Measurements from ENCODE around the gene ZXDC. TPM values are rescaled to one million over a fixed set of nuclear protein-coding genes. Genes with fewer than 3 reads are reported as not detected.

Gene ZXDC
- total RNA-seq, 4 donors from 2014 or later, result 16.0 to 34.5 (median 27.3) TPM

DNA sequence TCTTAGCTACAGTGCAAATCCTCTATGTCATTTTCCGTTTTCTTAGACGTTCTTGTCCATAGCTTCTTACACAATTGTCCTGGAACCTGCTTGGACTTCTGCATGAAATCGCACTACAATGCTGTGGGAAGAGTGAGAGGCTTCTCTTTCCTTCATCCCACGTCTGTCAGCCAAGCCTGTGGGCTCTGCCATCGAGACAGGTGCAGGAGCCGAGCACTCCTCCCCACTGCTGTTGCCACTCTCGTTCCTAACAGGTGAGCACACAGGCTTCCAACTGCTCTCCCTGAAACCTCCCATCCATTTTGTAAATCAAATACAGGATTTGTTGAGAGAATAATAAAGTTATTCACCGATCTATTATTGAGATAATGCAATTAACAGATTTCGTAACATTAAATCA, 23.5 kb downstream of the ZXDC start:
- peaks cover 10 to 96% (median 36%) of the 10 kb centered on the region in 3 donors for H3K36me3 ChIP-seq
- 87 to 90% methylated on average over 8 to 9 of the region's 9 CpGs for WGBS, 2 donors
- no peaks in the 10 kb centered on the region for H3K27me3 ChIP-seq
- H3K4me3 ChIP-seq, result no peak overlapping the region
- peaks cover 0 to 8% (median 0%) of the 10 kb centered on the region in 3 donors for H3K4me1 ChIP-seq
- H3K9me3 ChIP-seq, result no peaks in the 10 kb centered on the region
- intact Hi-C loops (cut with DNase I), result no loop called here
- DNase-seq, result no peak
- TF ChIP-seq, protein P1, sequence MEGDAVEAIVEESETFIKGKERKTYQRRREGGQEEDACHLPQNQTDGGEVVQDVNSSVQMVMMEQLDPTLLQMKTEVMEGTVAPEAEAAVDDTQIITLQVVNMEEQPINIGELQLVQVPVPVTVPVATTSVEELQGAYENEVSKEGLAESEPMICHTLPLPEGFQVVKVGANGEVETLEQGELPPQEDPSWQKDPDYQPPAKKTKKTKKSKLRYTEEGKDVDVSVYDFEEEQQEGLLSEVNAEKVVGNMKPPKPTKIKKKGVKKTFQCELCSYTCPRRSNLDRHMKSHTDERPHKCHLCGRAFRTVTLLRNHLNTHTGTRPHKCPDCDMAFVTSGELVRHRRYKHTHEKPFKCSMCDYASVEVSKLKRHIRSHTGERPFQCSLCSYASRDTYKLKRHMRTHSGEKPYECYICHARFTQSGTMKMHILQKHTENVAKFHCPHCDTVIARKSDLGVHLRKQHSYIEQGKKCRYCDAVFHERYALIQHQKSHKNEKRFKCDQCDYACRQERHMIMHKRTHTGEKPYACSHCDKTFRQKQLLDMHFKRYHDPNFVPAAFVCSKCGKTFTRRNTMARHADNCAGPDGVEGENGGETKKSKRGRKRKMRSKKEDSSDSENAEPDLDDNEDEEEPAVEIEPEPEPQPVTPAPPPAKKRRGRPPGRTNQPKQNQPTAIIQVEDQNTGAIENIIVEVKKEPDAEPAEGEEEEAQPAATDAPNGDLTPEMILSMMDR (IDR thresholded peaks at IDR 0.05), result no peak
- no peak for TF ChIP-seq POLR2A (IDR thresholded peaks at IDR 0.05)
- no peak overlapping the region for H3K27ac ChIP-seq

DNA sequence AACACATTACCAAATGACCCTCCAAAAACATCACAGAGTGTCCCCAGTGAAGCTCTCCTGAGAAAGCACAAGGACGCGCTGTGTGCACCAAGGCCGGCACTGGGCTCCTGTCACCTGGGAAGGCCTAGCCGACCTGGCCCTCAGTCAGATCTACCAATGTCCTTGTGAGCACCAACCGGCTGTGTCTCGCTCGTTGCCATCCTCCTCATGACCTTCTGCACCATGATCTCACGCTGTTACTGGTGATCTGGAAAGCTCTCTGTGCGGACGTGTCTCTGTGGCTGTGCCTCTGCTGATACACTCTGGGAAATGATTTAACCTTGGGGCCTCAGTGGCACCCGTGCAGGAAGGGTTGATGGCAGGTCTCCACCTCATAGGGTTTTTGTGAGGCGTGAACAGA, 24.2 kb downstream of the ZXDC start:
- intact Hi-C loops (cut with DNase I), result no loop called here
- H3K36me3 ChIP-seq, result peaks cover 9 to 96% (median 35%) of the 10 kb centered on the region in 3 donors
- TF ChIP-seq, protein P1 (IDR thresholded peaks at IDR 0.05), result no peak
- TF ChIP-seq POLR2A (IDR thresholded peaks at IDR 0.05), result no peak
- H3K4me1 ChIP-seq, result peaks cover 0 to 13% (median 0%) of the 10 kb centered on the region in 3 donors
- no peaks in the 10 kb centered on the region for H3K27me3 ChIP-seq
- DNase-seq, result no peak
- no peak overlapping the region for H3K27ac ChIP-seq
- H3K9me3 ChIP-seq, result no peaks in the 10 kb centered on the region
- WGBS, 2 donors, result 87 to 90% methylated on average over 10 to 12 of the region's 12 CpGs
- H3K4me3 ChIP-seq, result no peak overlapping the region

DNA sequence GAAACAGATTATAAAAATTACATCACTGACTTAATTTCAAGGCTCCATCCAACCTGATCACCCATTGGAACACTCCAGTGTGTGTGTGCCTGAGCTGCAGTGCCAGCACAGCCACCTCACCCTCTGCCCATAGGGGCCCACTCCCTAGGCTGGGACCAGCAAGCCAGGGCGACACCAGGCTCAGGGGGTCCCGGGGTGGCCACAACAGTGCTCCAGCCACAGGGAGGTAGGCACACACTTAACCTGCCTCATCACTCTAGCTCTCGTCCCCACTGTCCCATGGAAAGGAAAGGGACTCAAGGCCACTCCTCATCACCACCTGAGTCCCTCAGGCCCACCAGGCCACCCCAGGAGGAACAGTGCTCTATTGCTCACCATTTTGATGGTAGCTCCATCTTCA, 24.9 kb downstream of the ZXDC start:
- H3K36me3 ChIP-seq, result peaks cover 6 to 96% (median 35%) of the 10 kb centered on the region in 3 donors
- TF ChIP-seq, protein P1 (IDR thresholded peaks at IDR 0.05), result no peak
- TF ChIP-seq POLR2A (IDR thresholded peaks at IDR 0.05), result no peak
- H3K27ac ChIP-seq, result no peak overlapping the region
- no peaks in the 10 kb centered on the region for H3K27me3 ChIP-seq
- H3K9me3 ChIP-seq, result no peaks in the 10 kb centered on the region
- no peak for DNase-seq
- WGBS, 2 donors, result 80 to 96% methylated on average over 1 to 2 of the region's 3 CpGs
- H3K4me1 ChIP-seq, result peaks cover 0 to 13% (median 0%) of the 10 kb centered on the region in 3 donors
- H3K4me3 ChIP-seq, result no peak overlapping the region
- intact Hi-C loops (cut with DNase I), result no loop called here

DNA sequence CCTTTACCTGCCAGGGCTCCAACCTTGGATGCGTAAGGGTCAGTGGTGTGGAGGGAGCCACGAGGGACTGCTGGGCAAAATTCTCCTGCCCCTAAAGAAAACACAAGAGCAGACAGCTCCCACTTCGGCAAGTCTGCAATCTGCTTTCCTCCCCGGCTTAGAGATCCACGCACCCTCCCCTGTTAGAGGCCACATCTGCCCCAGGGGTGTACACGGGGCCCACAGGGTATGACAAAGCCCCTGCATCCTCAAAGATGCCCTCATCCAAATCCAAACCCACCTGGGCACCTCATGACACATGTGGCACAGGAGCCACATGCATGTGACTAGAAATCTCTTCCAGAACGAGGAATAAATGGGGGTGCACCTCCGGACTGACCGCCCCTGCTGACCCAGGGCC, 25.5 kb downstream of the ZXDC start:
- Histone ChIP-seq H3K4me3 (no peak overlapping the region), H3K4me1 (peaks cover 0 to 10% (median 0%) of the 10 kb centered on the region in 3 donors), H3K9me3 (no peaks in the 10 kb centered on the region), H3K27me3 (no peaks in the 10 kb centered on the region), H3K27ac (no peak overlapping the region), H3K36me3 (peaks cover 6 to 96% (median 35%) of the 10 kb centered on the region in 3 donors)
- TF ChIP-seq, protein P1 (IDR thresholded peaks at IDR 0.05), result no peak
- TF ChIP-seq POLR2A (IDR thresholded peaks at IDR 0.05), result no peak
- DNase-seq, result no peak
- intact Hi-C loops (cut with DNase I), result no loop called here
- WGBS, 2 donors, result 84 to 92% methylated on average over 2 to 8 of the region's 9 CpGs

DNA sequence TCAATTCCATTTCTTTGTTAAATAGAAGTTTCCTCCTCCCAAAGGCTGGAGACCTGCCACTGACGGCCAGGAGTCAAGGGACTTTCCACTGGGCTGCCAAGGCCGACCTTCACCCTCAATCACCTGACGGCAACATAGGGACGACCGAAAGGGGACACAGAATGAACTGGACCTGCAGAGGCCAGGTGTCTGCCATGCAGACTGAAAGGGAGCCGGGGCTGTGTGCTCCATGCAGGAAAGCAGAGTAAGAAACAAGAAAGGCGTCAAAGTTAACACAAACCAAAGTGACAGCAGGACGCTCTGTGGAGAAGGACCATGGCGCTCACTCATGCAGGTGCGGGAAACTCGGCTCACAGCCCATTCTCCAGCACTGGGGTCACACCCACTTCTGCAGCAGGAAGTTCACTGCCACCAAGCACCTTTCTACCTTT, 26.1 kb downstream of the ZXDC start:
- H3K27ac ChIP-seq, result no peak overlapping the region
- DNase-seq, result no peak
- no peak for TF ChIP-seq POLR2A (IDR thresholded peaks at IDR 0.05)
- TF ChIP-seq, protein P1 (IDR thresholded peaks at IDR 0.05), result no peak
- peaks cover 6 to 93% (median 31%) of the 10 kb centered on the region in 3 donors for H3K36me3 ChIP-seq
- WGBS, 2 donors, result 81% methylated on average over 4 to 7 of the region's 11 CpGs
- peaks cover 0 to 9% (median 0%) of the 10 kb centered on the region in 3 donors for H3K4me1 ChIP-seq
- no peaks in the 10 kb centered on the region for H3K9me3 ChIP-seq
- intact Hi-C loops (cut with DNase I), result no loop called here
- no peak overlapping the region for H3K4me3 ChIP-seq
- H3K27me3 ChIP-seq, result no peaks in the 10 kb centered on the region

Measured in esophagus squamous epithelium (tissue), 5 donors.